ENCODE results near the gene UNK. TPM values are rescaled to one million over a fixed set of nuclear protein-coding genes. Genes with fewer than 3 reads are reported as not detected.

UNK gene
- total and polyA plus RNA-seq, 2 of the 13 experiments (the other 11 are each of a cell fraction or from before 2014, with no cell fraction given) = 31.6 to 33.0 TPM

- no peak overlapping the region for H2AFZ ChIP-seq (ENCODE audit: low read length)
- H3K9me3 ChIP-seq (ENCODE audit: low read length) = no peaks in the 10 kb centered on the region
- H4K20me1 ChIP-seq (ENCODE audit: insufficient read depth, low read length) = no peaks in the 10 kb centered on the region
- no peak overlapping the region for H3K4me2 ChIP-seq (ENCODE audit: low read depth, low read length)
- ATAC-seq (no peak), DNase-seq (ENCODE audit: low spot score) (no peak), FAIRE-seq (no peak)
- H3K79me2 ChIP-seq (ENCODE audit: insufficient read depth, low read length) = no peaks in the 10 kb centered on the region
- intact Hi-C loops (cut with micrococcal nuclease; ENCODE audit: unreplicated experiment) = no loop called here
- no peak overlapping the region for H3K4me3 ChIP-seq (replicated peaks in 1 of 3; ENCODE audit: insufficient read depth in 1 of 3, low read depth in 2 of 3, low read length in 3 of 3)
- H3K36me3 ChIP-seq (replicated peaks in 1 of 2; ENCODE audit: control insufficient read depth in 1 of 2, insufficient read depth in 2 of 2, low read length in 2 of 2) = peaks cover 62 to 89% of the 10 kb centered on the region in 2 experiments
- no peaks in the 10 kb centered on the region for H3K4me1 ChIP-seq (ENCODE audit: insufficient read depth, low read length)
- POLR2A ChIA-PET = interaction anchor here (0.7 kb wide), 1 partner anchor 12 kb away, joined by 3 read pairs; no protein-coding TSS in a partner anchor
- no peak overlapping the region for H3K27ac ChIP-seq (ENCODE audit: extremely low read length, insufficient read depth, low read length)
- no peak overlapping the region for H3K9ac ChIP-seq (ENCODE audit: insufficient read depth, low read depth, low read length)
- no TSS peak for BruUV-seq (replicated peaks)
- 97% methylated on average over 6 of the region's 6 CpGs for WGBS (ENCODE audit: low lambda C conversion rate)
- CTCF ChIA-PET (ENCODE audit: low intra/inter-chr PET ratio, low total read pairs) = no interaction called here
- TF ChIP-seq E2F1 (CRISPR knock-in tag; IDR thresholded peaks at IDR 0.05) (no peak), TSC22D2 (CRISPR knock-in tag; IDR thresholded peaks at IDR 0.05; ENCODE audit: borderline replicate concordance) (no peak), ZNF121 (CRISPR knock-in tag; IDR thresholded peaks at IDR 0.05) (no peak), JUND (CRISPR knock-in tag; IDR thresholded peaks at IDR 0.05) (no peak), ZNF547 (CRISPR knock-in tag; IDR thresholded peaks at IDR 0.05) (no peak), ZNF263 (CRISPR knock-in tag; IDR thresholded peaks at IDR 0.05) (no peak), ZMAT5 (CRISPR knock-in tag; IDR thresholded peaks at IDR 0.05; ENCODE audit: borderline replicate concordance, low read depth) (no peak), FOXA3 (CRISPR knock-in tag; IDR thresholded peaks at IDR 0.05) (no peak), SNRNP70 (IDR thresholded peaks at IDR 0.05; ENCODE audit: low read depth, low read length) (no peak), YY1 (IDR thresholded peaks at IDR 0.05; ENCODE audit: insufficient read depth, insufficient replicate concordance, low read depth, low read length) (no peak), ZNF331 (CRISPR knock-in tag; IDR thresholded peaks at IDR 0.05) (no peak), JARID2 (CRISPR knock-in tag; IDR thresholded peaks at IDR 0.05; ENCODE audit: insufficient replicate concordance) (no peak), ZNF274 (CRISPR knock-in tag; IDR thresholded peaks at IDR 0.05) (no peak), ZNF644 (CRISPR knock-in tag; IDR thresholded peaks at IDR 0.05; ENCODE audit: low read depth) (no peak), ZNF670 (CRISPR knock-in tag; IDR thresholded peaks at IDR 0.05; ENCODE audit: borderline replicate concordance) (no peak), ZMAT3 (CRISPR knock-in tag; conservative IDR thresholded peaks at IDR 0.05) (no peak), NFE2L1 (CRISPR knock-in tag; IDR thresholded peaks at IDR 0.05; ENCODE audit: borderline replicate concordance) (no peak)
- TF ChIP-seq, protein P1, sequence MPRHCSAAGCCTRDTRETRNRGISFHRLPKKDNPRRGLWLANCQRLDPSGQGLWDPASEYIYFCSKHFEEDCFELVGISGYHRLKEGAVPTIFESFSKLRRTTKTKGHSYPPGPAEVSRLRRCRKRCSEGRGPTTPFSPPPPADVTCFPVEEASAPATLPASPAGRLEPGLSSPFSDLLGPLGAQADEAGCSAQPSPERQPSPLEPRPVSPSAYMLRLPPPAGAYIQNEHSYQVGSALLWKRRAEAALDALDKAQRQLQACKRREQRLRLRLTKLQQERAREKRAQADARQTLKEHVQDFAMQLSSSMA (CRISPR knock-in tag; IDR thresholded peaks at IDR 0.05) = no peak
- TF ChIP-seq, protein P2, sequence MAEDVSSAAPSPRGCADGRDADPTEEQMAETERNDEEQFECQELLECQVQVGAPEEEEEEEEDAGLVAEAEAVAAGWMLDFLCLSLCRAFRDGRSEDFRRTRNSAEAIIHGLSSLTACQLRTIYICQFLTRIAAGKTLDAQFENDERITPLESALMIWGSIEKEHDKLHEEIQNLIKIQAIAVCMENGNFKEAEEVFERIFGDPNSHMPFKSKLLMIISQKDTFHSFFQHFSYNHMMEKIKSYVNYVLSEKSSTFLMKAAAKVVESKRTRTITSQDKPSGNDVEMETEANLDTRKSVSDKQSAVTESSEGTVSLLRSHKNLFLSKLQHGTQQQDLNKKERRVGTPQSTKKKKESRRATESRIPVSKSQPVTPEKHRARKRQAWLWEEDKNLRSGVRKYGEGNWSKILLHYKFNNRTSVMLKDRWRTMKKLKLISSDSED (CRISPR knock-in tag; IDR thresholded peaks at IDR 0.05) = no peak
- TF ChIP-seq, protein P3, sequence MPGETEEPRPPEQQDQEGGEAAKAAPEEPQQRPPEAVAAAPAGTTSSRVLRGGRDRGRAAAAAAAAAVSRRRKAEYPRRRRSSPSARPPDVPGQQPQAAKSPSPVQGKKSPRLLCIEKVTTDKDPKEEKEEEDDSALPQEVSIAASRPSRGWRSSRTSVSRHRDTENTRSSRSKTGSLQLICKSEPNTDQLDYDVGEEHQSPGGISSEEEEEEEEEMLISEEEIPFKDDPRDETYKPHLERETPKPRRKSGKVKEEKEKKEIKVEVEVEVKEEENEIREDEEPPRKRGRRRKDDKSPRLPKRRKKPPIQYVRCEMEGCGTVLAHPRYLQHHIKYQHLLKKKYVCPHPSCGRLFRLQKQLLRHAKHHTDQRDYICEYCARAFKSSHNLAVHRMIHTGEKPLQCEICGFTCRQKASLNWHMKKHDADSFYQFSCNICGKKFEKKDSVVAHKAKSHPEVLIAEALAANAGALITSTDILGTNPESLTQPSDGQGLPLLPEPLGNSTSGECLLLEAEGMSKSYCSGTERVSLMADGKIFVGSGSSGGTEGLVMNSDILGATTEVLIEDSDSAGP (CRISPR knock-in tag; IDR thresholded peaks at IDR 0.05; ENCODE audit: borderline replicate concordance) = no peak
- in situ Hi-C loops (cut with HindIII; ENCODE audit: extremely low pct_ligation_motif_present, low pct_unique_long_range_greater_than_20kb) = no loop called here
- no peaks in the 10 kb centered on the region for H3K27me3 ChIP-seq (ENCODE audit: control insufficient read depth in 1 of 2, insufficient read depth in 2 of 2, low read length in 2 of 2)
Measured at GRCh38 chr17:75814021-75814395, 29.4 kb downstream of the UNK start.

Measured in HepG2 (cell line).